GM12878 (cell line): ENCODE data around the gene GRK1. TPM values are rescaled to one million over a fixed set of nuclear protein-coding genes. Genes with fewer than 3 reads are reported as not detected.
"Not testable (repeated sequence)": the region's sequence is repeated elsewhere in the genome, so short reads cannot be mapped to it uniquely, and the experiment has no call there.

Experiments
- ATAC-seq: fragments of 200-7000 bp; cut with Tn5 transposase; 3 replicates; pipeline ENCODE4 v1.9.1; 2020; ENCODE audit warnings: mild to moderate bottlenecking, moderate library complexity
- BruUV-seq: library from RNA; stranded (reverse); fragments of 400-500 nt; replicated peaks from 2 replicates; lab custom pipeline; 2021; lab: Mats Ljungman, UMichigan
- CTCF ChIA-PET: fragments of 300-600 bp; sonication (Branson Sonifier 250); formaldehyde crosslinking; extraction: SDS; loops from one replicate; lab custom pipeline; 2021; ENCODE audit warnings: inconsistent platforms; lab: Yijun Ruan, JAX
- POLR2A ChIA-PET: fragments of 350-600 bp; formaldehyde crosslinking; extraction: SDS; loops from one replicate; lab custom pipeline; 2021; ENCODE audit warnings: inconsistent platforms; lab: Charles Lee
- RAD21 ChIA-PET: fragments of 300-600 bp; sonication (Branson Sonifier 250); formaldehyde crosslinking; loops from one replicate; lab custom pipeline; 2023; ENCODE audit warnings: antibody characterized with exemption; ENCODE audit not compliant: unreplicated experiment; lab: Charles Lee
- SMC1A ChIA-PET: fragments of 300-600 bp; sonication (Branson Sonifier 250); formaldehyde crosslinking; loops from one replicate; lab custom pipeline; 2023; ENCODE audit not compliant: unreplicated experiment, uncharacterized antibody; lab: Charles Lee
- DNase-seq: peaks from one replicate; pipeline ENCODE4 v3.0.0-alpha.2; 2011; ENCODE audit warnings: low read depth, low spot score
- FAIRE-seq: peaks from 3 replicates; lab custom pipeline; 2011; peaks lifted over from hg19 to GRCh38; lab: Jason Lieb, UNC
- H2AFZ ChIP-seq: 2 replicates; pipeline ENCODE4 v1.6.0; 2011; ENCODE audit warnings: low read depth, low read length, control low read depth; ENCODE audit not compliant: control insufficient read depth
- H3K27ac ChIP-seq: 2 replicates; pipeline ENCODE4 v1.5.1; 2011; ENCODE audit warnings: control low read depth; ENCODE audit not compliant: control insufficient read depth, insufficient read depth
- H3K27me3 ChIP-seq, 2 experiments: replicated peaks in 1 of 2; 2 replicates each; pipeline versions ENCODE4 v1.6.0 to v1.6.1; 2011; ENCODE audit warnings: low read length in 1 of 2; ENCODE audit not compliant: control insufficient read depth in 2 of 2, insufficient read depth in 2 of 2
- H3K36me3 ChIP-seq, 2 experiments: 2 replicates each; pipeline ENCODE4 v1.5.1; 2011; ENCODE audit warnings: low read length in 1 of 2; ENCODE audit not compliant: control insufficient read depth in 2 of 2, insufficient read depth in 2 of 2
- H3K4me1 ChIP-seq: 2 replicates; pipeline ENCODE4 v1.6.1; 2011; ENCODE audit warnings: mild to moderate bottlenecking, low read length, moderate library complexity, mixed read lengths; ENCODE audit not compliant: control insufficient read depth, insufficient read depth
- H3K4me2 ChIP-seq: 2 replicates; pipeline ENCODE4 v1.6.0; 2011; ENCODE audit warnings: control low read depth; ENCODE audit not compliant: control insufficient read depth, insufficient read depth
- H3K4me3 ChIP-seq: fragments of 200-600 bp; sonication (generic); 2 replicates; pipeline ENCODE4 v1.5.1; 2016
- H3K79me2 ChIP-seq: 2 replicates; pipeline ENCODE4 v1.6.0; 2011; ENCODE audit warnings: low read length; ENCODE audit not compliant: control insufficient read depth, insufficient read depth
- H3K9ac ChIP-seq: 2 replicates; pipeline ENCODE4 v1.8.0; 2011; ENCODE audit warnings: low read length, control low read depth, mixed read lengths; ENCODE audit not compliant: control insufficient read depth, insufficient read depth
- H3K9me3 ChIP-seq: replicated peaks from 3 replicates; pipeline ENCODE4 v1.5.1; 2011; ENCODE audit warnings: mild to moderate bottlenecking, low read length; ENCODE audit not compliant: control insufficient read depth, insufficient read depth
- H4K20me1 ChIP-seq: 2 replicates; pipeline ENCODE4 v1.6.0; 2011; ENCODE audit not compliant: control insufficient read depth, insufficient read depth
- USF1 ChIP-seq: IDR thresholded peaks from 2 replicates; pipeline ENCODE4 v1.6.1; 2011; ENCODE audit warnings: borderline replicate concordance, low read depth, mild to moderate bottlenecking, moderate library complexity, mixed read lengths, low read length; ENCODE audit not compliant: insufficient read depth; ENCODE audit errors: extremely low read length
- ZNF217 ChIP-seq: fragments of 450-650 bp; IDR thresholded peaks from 2 replicates; pipeline ENCODE4 v1.6.1; 2017; ENCODE audit warnings: antibody characterized with exemption, mild to moderate bottlenecking
- WGBS: methylation state at CpG from one replicate; pipeline ENCODE4 v1.1.6; 2016; ENCODE audit warnings: low lambda C conversion rate; ENCODE audit not compliant: insufficient replicate concordance, insufficient coverage; ENCODE audit errors: missing lambda C conversion rate; 5-methylcytosine and 5-hydroxymethylcytosine counted together
- in situ Hi-C: fragments of 300-500 bp; cut with MboI; formaldehyde crosslinking; loops from 9 replicates; pipeline ENCODE4 v1.14.3; 2018; ENCODE audit warnings: mixed read lengths
- intact Hi-C: fragments of 100-400 bp; cut with micrococcal nuclease; formaldehyde crosslinking; loops from one replicate; pipeline ENCODE4 v1.14.2; 2022; ENCODE audit not compliant: unreplicated experiment
- polyA plus RNA-seq, 11 experiments: library from polyadenylated mRNA; depleted of rRNA in 4 of 11; unstranded in 6 of 11; stranded (reverse) in 5 of 11; fragments of >200 nt; fragmentation: Nextera tagmentation in 4 of 11; fragmentation: Illumina TruSeq in 1 of 11; extraction: Ambion mirVana in 4 of 11; extraction: Trizol in 1 of 11; gene quantifications; 1 replicate in 1 of 11; 2 replicates in 10 of 11; pipeline versions ENCODE4 v1.2.1 to v1.2.3, GENCODE V29; 2011 to 2016; ENCODE audit warnings: inconsistent platforms in 2 of 11, missing spikeins in 2 of 11, low read depth in 1 of 11
- total RNA-seq, 4 experiments: library from RNA; depleted of rRNA in 3 of 4; stranded (reverse); fragments of >200 nt in 3 of 4; fragmentation: Illumina TruSeq in 1 of 4; extraction: Trizol in 1 of 4; gene quantifications; 2 replicates each; pipeline versions ENCODE4 v1.2.1 to v1.2.3, GENCODE V29; 2013 to 2021

The GRK1 gene
- total and polyA plus RNA-seq, 10 of the 15 experiments (the other 5 are each of a cell fraction or from before 2014, with no cell fraction given) = under 0.01 to 0.04 TPM; not detected in 8

- TF ChIP-seq USF1 (no peak), ZNF217 (no peak)
Observed at GRCh38 chr13:113624235-113624587, 42.8 kb upstream of the GRK1 start (continued).

DNA sequence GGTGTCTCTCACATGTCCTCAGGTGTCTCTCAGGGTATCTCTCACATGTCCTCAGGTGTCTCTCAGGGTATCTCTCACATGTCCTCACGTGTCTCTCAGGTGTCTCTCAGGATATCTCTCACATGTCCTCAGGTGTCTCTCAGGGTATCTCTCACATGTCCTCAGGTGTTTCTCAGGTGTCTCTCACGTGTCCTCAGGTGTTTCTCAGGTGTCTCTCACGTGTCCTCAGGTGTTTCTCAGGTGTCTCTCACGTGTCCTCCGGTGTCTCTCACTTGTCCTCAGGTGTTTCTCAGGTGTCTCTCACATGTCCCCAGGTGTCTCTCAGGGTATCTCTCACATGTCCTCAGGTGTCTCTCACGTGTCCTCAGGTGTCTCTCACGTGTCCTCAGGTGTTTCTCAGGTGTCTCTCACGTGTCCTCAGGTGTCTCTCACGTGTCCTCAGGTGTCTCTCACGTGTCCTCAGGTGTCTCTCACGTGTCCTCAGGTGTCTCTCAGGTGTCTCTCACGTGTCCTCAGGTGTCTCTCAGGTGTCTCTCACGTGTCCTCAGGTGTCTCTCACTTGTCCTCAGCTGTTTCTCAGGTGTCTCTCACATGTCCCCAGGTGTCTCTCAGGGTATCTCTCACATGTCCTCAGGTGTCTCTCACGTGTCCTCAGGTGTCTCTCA lies 42.2 kb upstream of the GRK1 start:
- peaks cover 8 to 30% of the 10 kb centered on the region in 2 experiments; a peak in 3 of 4 replicates for H3K36me3 ChIP-seq
- intact Hi-C loops, H4K20me1 ChIP-seq, BruUV-seq, H3K79me2 ChIP-seq, H3K4me2 ChIP-seq, RAD21 ChIA-PET, ATAC-seq, CTCF ChIA-PET, FAIRE-seq, H3K27ac ChIP-seq, H3K9me3 ChIP-seq, DNase-seq, H2AFZ ChIP-seq, H3K4me3 ChIP-seq, SMC1A ChIA-PET, H3K27me3 ChIP-seq, H3K9ac ChIP-seq, POLR2A ChIA-PET, in situ Hi-C loops, H3K4me1 ChIP-seq: not testable (repeated sequence)
- WGBS = 98% methylated on average over 13 of the region's 14 CpGs
